Activated B cell treated with CpG ODN at 0.5 μM for 24 hours (primary cell): ENCODE results near the gene AAGAB. TPM values are rescaled to one million over a fixed set of nuclear protein-coding genes. Genes with fewer than 3 reads are reported as not detected.

Experiments
- ATAC-seq: fragments of 200-7000 bp; cut with Tn5 transposase; one replicate; pipeline ENCODE4 v1.10.0; 2021; ENCODE audit warnings: low read depth, mild to moderate bottlenecking, moderate library complexity
- CTCF ChIA-PET: fragments of 350-600 bp; sonication (Branson Sonifier 250); formaldehyde crosslinking; loops from one replicate; lab custom pipeline; 2021; ENCODE audit warnings: antibody characterized with exemption; lab: Charles Lee
- POLR2A ChIA-PET: fragments of 350-600 bp; sonication (Branson Sonifier 250); formaldehyde crosslinking; loops from one replicate; lab custom pipeline; 2021; ENCODE audit warnings: antibody characterized with exemption; lab: Charles Lee
- DNase-seq: peaks from one replicate; pipeline ENCODE4 v3.0.0; 2022
- H3K27ac Mint-ChIP-seq: one replicate; pipeline ENCODE4 v1.8.0; 2020; ENCODE audit warnings: mixed read lengths
- H3K27me3 Mint-ChIP-seq: one replicate; pipeline ENCODE4 v1.8.0; 2021; ENCODE audit warnings: mixed read lengths
- H3K36me3 Mint-ChIP-seq: one replicate; pipeline ENCODE4 v1.8.0; 2021; ENCODE audit warnings: low read depth, mixed read lengths
- H3K4me1 Mint-ChIP-seq: one replicate; pipeline ENCODE4 v1.8.0; 2021; ENCODE audit warnings: mixed read lengths
- H3K4me3 Mint-ChIP-seq: one replicate; pipeline ENCODE4 v1.8.0; 2020; ENCODE audit warnings: mild to moderate bottlenecking, mixed read lengths
- H3K9me3 Mint-ChIP-seq: one replicate; pipeline ENCODE4 v1.8.0; 2020; ENCODE audit warnings: mixed read lengths
- intact Hi-C: fragments of 100-400 bp; cut with micrococcal nuclease; formaldehyde crosslinking; loops from one replicate; pipeline ENCODE4 v1.15.1; 2024
- total RNA-seq: library from RNA; stranded (reverse); gene quantifications from 2 replicates; pipeline ENCODE4 v1.2.3, GENCODE V29; 2022
- TF ChIP-seq, protein P1 (sequence below): fragments of 200-600 bp; IDR thresholded peaks from one replicate; pipeline ENCODE4 v1.8.0; 2022; ENCODE audit warnings: antibody characterized with exemption, mild to moderate bottlenecking

The AAGAB gene
- total RNA-seq, 1 donor from 2014 or later, result 48.5 TPM

DNA sequence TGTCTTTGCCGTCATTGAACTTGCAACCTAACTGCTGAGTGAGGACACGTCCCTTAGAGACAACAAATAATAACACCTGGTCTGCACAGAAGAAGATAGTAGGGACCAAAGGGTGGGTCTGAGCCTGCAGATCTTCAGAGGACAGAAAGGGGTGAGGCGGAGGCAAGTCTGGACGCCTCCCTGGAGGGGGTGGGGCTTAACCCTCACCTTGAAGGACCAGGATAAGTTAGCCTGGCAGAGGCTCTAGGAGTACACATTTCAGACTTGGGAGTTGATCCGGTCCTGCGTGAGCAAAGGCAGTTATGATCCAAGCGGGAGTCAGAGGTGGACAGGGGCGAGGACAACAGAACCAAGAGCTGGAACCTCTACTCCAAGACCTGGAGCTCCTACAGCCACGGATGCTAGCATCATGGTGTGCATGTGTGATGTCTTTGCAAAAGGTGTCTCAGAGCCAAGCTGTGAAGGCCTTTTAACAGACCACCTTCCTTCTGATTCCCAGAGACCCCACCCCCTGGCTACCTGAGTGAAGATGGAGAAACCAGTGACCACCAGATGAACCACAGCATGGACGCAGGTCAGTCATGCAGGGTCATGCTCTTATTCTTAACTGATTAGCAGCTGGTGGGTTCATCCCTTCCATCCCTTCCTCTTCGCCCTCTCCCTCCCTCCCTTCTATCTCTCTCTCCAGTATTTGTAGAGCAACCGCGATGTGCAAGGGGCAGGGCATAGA lies 88.0 kb downstream of the AAGAB start:
- H3K27ac Mint-ChIP-seq, result no peak overlapping the region
- no peak for DNase-seq
- TF ChIP-seq, protein P1, sequence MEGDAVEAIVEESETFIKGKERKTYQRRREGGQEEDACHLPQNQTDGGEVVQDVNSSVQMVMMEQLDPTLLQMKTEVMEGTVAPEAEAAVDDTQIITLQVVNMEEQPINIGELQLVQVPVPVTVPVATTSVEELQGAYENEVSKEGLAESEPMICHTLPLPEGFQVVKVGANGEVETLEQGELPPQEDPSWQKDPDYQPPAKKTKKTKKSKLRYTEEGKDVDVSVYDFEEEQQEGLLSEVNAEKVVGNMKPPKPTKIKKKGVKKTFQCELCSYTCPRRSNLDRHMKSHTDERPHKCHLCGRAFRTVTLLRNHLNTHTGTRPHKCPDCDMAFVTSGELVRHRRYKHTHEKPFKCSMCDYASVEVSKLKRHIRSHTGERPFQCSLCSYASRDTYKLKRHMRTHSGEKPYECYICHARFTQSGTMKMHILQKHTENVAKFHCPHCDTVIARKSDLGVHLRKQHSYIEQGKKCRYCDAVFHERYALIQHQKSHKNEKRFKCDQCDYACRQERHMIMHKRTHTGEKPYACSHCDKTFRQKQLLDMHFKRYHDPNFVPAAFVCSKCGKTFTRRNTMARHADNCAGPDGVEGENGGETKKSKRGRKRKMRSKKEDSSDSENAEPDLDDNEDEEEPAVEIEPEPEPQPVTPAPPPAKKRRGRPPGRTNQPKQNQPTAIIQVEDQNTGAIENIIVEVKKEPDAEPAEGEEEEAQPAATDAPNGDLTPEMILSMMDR, result no peak
- H3K36me3 Mint-ChIP-seq, result peaks cover 76% of the 10 kb centered on the region
- no peak overlapping the region for H3K4me3 Mint-ChIP-seq
- H3K4me1 Mint-ChIP-seq, result peaks cover 34% of the 10 kb centered on the region
- no peaks in the 10 kb centered on the region for H3K9me3 Mint-ChIP-seq
- no peaks in the 10 kb centered on the region for H3K27me3 Mint-ChIP-seq
- CTCF ChIA-PET, result no interaction called here
- intact Hi-C loops, result no loop called here
- no peak for ATAC-seq
- POLR2A ChIA-PET, result no interaction called here

DNA sequence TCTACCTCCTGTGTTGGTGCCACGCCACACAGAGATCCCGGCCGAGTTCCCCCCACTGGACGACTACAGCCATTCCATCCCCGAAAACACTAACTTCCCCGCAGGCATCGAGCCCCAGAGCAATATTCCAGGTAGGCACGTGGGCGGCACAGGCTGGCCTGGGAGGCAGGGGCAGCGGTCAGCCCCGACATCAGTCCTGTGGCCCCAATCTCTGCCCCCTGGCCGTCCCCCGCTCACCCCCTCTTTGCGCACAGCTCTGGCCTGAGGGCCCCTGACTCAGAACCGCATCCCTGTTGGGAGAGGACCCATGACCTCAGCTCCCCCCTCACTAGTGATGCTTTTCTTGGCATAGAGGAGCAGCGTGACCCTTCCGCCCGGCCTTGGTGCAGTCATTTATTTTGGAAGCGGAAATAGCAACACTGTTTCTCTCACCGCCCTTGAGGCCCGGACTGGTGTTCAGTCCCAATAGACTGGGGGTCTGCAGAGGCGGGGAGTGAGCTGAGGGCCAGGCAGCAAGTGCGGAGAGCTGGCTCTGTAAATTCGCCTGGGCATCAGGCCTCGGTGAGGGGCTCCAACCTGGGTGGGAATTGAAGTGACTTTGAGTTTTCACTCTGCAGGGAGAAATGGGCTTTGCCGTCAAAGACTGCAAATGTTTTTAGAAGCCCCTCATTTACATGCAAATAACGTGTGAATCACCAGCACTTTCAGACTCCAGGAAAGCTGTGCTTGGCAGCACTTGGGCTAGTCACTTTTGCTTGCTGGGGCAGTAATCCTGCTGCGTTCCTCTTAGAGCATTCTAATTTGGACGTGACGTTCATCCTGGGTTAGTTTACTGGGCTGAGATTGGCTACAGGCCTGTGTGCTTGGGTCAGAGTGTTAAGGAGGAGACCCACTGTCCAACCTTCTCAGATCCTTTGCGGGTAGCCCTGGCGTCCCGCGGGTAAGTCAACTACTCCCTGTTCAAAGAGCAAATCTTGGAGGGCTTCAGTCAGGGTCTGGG lies 88.9 kb downstream of the AAGAB start:
- H3K27me3 Mint-ChIP-seq, result no peaks in the 10 kb centered on the region
- H3K27ac Mint-ChIP-seq, result no peak overlapping the region
- DNase-seq (no peak), ATAC-seq (no peak)
- no peak overlapping the region for H3K4me3 Mint-ChIP-seq
- peaks cover 42% of the 10 kb centered on the region for H3K4me1 Mint-ChIP-seq
- no peaks in the 10 kb centered on the region for H3K9me3 Mint-ChIP-seq
- ChIA-PET CTCF (no interaction called here), POLR2A (no interaction called here)
- intact Hi-C loops, result no loop called here
- peaks cover 67% of the 10 kb centered on the region for H3K36me3 Mint-ChIP-seq
- TF ChIP-seq, protein P1, result no peak

DNA sequence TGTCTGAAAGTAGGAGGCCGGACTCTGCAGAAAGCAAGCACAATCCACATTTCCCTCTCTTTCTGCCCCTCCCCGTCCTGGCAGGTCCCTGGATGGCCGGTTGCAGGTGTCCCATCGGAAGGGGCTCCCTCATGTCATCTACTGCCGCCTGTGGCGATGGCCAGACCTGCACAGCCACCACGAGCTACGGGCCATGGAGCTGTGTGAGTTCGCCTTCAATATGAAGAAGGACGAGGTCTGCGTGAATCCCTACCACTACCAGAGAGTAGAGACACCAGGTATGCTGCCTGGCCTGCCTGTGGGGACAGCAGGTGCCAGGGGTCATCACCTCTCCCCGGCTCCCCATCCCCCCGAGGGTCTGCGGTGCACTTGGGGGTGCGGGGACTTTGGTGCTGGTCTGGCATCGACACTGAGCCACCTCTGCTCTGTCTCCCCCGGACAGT lies 89.6 kb downstream of the AAGAB start:
- ATAC-seq (no peak), DNase-seq (no peak)
- ChIA-PET POLR2A (interaction anchor here (0.6 to 0.8 kb wide), 2 partner anchors 79 to 88 kb away, joined by 3 read pairs; no protein-coding TSS in a partner anchor), CTCF (no interaction called here)
- no peaks in the 10 kb centered on the region for H3K9me3 Mint-ChIP-seq
- peaks cover 62% of the 10 kb centered on the region for H3K36me3 Mint-ChIP-seq
- no peak overlapping the region for H3K27ac Mint-ChIP-seq
- no peak overlapping the region for H3K4me3 Mint-ChIP-seq
- intact Hi-C loops, result loop anchor here (5.0 kb wide), 1 partner anchor 83 kb away; no protein-coding TSS in a partner anchor
- H3K27me3 Mint-ChIP-seq, result no peaks in the 10 kb centered on the region
- peaks cover 48% of the 10 kb centered on the region for H3K4me1 Mint-ChIP-seq
- TF ChIP-seq, protein P1, result no peak

DNA sequence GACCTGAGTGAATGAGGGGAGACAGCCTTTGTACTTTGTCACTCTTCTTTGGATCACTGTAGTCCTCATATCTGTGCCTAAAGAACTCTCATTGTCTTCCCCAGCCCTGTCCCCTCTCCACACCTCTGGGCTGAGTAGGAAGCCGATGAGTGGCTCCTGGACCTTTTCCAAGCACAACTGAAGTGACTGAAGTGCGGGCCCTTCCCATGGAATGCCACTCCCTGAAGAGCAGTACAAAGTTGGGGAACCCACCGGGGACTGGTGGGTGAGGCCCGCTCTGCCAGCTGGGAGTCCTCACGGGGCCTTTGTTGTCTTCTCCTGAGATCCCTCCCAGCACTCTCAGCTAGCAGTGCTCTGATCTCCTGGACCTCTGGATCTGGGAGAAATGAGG lies 90.1 kb downstream of the AAGAB start:
- Mint-ChIP-seq H3K27ac (no peak overlapping the region), H3K27me3 (no peaks in the 10 kb centered on the region), H3K4me3 (no peak overlapping the region), H3K4me1 (peaks cover 53% of the 10 kb centered on the region), H3K9me3 (no peaks in the 10 kb centered on the region), H3K36me3 (peaks cover 62% of the 10 kb centered on the region)
- ChIA-PET POLR2A (interaction anchor here (0.6 to 0.8 kb wide), 4 partner anchors 22 to 109 kb away, joined by 3 to 4 read pairs (median 3); no protein-coding TSS in a partner anchor), CTCF (no interaction called here)
- intact Hi-C loops, result loop anchor here (5.0 kb wide), 1 partner anchor 82 kb away; no protein-coding TSS in a partner anchor
- DNase-seq (no peak), ATAC-seq (no peak)
- TF ChIP-seq, protein P1, result no peak
